GM23338 (cell line): ENCODE measurements around the gene ADAMTS18. TPM values are rescaled to one million over a fixed set of nuclear protein-coding genes. Genes with fewer than 3 reads are reported as not detected.
"Not testable (repeated sequence)": the region's sequence is repeated elsewhere in the genome, so short reads cannot be mapped to it uniquely, and the experiment has no call there.

ENCODE experiments used
- ATAC-seq: fragments of 200-7000 bp; cut with Tn5 transposase; 3 replicates; pipeline ENCODE4 v1.9.1; 2020
- DNase-seq: peaks from one replicate; pipeline ENCODE4 v3.0.0-alpha.2; 2015; ENCODE audit warnings: low spot score
- H2AFZ ChIP-seq: fragments of 200-600 bp; sonication (generic); 2 replicates; pipeline ENCODE4 v1.8.0; 2016; ENCODE audit warnings: antibody characterized with exemption, mild to moderate bottlenecking, moderate library complexity
- H3F3A ChIP-seq: fragments of 200-600 bp; sonication (generic); replicated peaks from 2 replicates; pipeline ENCODE4 v1.8.0; 2017; ENCODE audit warnings: antibody characterized with exemption, mixed run types, low read depth
- H3K27ac ChIP-seq: fragments of 200-600 bp; sonication (generic); 2 replicates; pipeline ENCODE4 v1.6.1; 2016; ENCODE audit warnings: low read depth
- H3K27me3 ChIP-seq: fragments of 200-600 bp; sonication (generic); 2 replicates; pipeline ENCODE4 v1.8.0; 2016; ENCODE audit warnings: mild to moderate bottlenecking, mixed run types, moderate library complexity; ENCODE audit not compliant: insufficient read depth
- H3K36me3 ChIP-seq: fragments of 200-600 bp; sonication (generic); 2 replicates; pipeline ENCODE4 v1.8.0; 2016; ENCODE audit warnings: mild to moderate bottlenecking; ENCODE audit not compliant: insufficient read depth
- H3K4me1 ChIP-seq: fragments of 200-600 bp; sonication (generic); 2 replicates; pipeline ENCODE4 v1.8.0; 2016; ENCODE audit warnings: mild to moderate bottlenecking, moderate library complexity; ENCODE audit not compliant: insufficient read depth
- H3K4me2 ChIP-seq: fragments of 200-600 bp; sonication (generic); 2 replicates; pipeline ENCODE4 v1.7.1; 2017; ENCODE audit warnings: mixed run types
- H3K4me3 ChIP-seq: fragments of 200-600 bp; sonication (generic); 2 replicates; pipeline ENCODE4 v1.6.1; 2016; ENCODE audit warnings: mixed run types
- H3K79me2 ChIP-seq: fragments of 200-600 bp; sonication (generic); replicated peaks from 2 replicates; pipeline ENCODE4 v1.8.0; 2017; ENCODE audit warnings: mild to moderate bottlenecking; ENCODE audit not compliant: insufficient read depth
- H3K9me2 ChIP-seq: fragments of 200-600 bp; sonication (generic); 2 replicates; pipeline ENCODE4 v1.8.0; 2017; ENCODE audit not compliant: insufficient read depth
- H4K20me1 ChIP-seq: fragments of 200-600 bp; sonication (generic); replicated peaks from 2 replicates; pipeline ENCODE4 v1.8.0; 2017; ENCODE audit warnings: mild to moderate bottlenecking; ENCODE audit not compliant: insufficient read depth
- H3K27ac Mint-ChIP-seq: 2 replicates; pipeline ENCODE4 v1.8.0; 2020; ENCODE audit warnings: inconsistent platforms, mild to moderate bottlenecking, moderate library complexity, mixed read lengths
- H3K27me3 Mint-ChIP-seq: 3 replicates; pipeline ENCODE4 v1.8.0; 2022; ENCODE audit warnings: low read depth, mild to moderate bottlenecking, moderate library complexity, mixed read lengths, inconsistent platforms; ENCODE audit not compliant: insufficient read depth, poor library complexity
- H3K36me3 Mint-ChIP-seq: 3 replicates; pipeline ENCODE4 v1.8.0; 2021; ENCODE audit warnings: low read depth, mild to moderate bottlenecking, inconsistent platforms, moderate library complexity, mixed read lengths
- H3K4me1 Mint-ChIP-seq: 3 replicates; pipeline ENCODE4 v1.8.0; 2020; ENCODE audit warnings: mild to moderate bottlenecking, inconsistent platforms, mixed read lengths
- H3K4me3 Mint-ChIP-seq: 3 replicates; pipeline ENCODE4 v1.8.0; 2021; ENCODE audit warnings: moderate library complexity, mild to moderate bottlenecking, inconsistent platforms, mixed read lengths
- H3K9me3 Mint-ChIP-seq: 3 replicates; pipeline ENCODE4 v1.8.0; 2020; ENCODE audit warnings: moderate library complexity, mild to moderate bottlenecking, inconsistent platforms, mixed read lengths
- CTCF ChIP-seq, 2 experiments: fragments of 200-600 bp in 1 of 2; sonication (generic) in 1 of 2; conservative IDR thresholded peaks; 2 replicates each; pipeline versions ENCODE4 v1.5.1 to v1.6.1; 2016 to 2017; ENCODE audit warnings: antibody characterized with exemption in 2 of 2, low read depth in 2 of 2, mild to moderate bottlenecking in 2 of 2, moderate library complexity in 1 of 2
- ETS1 ChIP-seq: IDR thresholded peaks from 2 replicates; pipeline ENCODE4 v1.6.1; 2016; ENCODE audit warnings: antibody characterized with exemption
- EZH2 ChIP-seq: fragments of 200-600 bp; sonication (generic); IDR thresholded peaks from one replicate; pipeline ENCODE4 v1.8.0; 2017; ENCODE audit warnings: antibody characterized with exemption, mild to moderate bottlenecking, low read depth; ENCODE audit not compliant: unreplicated experiment
- EZH2phosphoT487 ChIP-seq: fragments of 200-600 bp; sonication (generic); IDR thresholded peaks from one replicate; pipeline ENCODE4 v1.8.1; 2018; ENCODE audit warnings: antibody characterized with exemption; ENCODE audit not compliant: unreplicated experiment
- JUNB ChIP-seq: IDR thresholded peaks from one replicate; pipeline ENCODE4 v1.6.1; 2016; ENCODE audit warnings: antibody characterized with exemption; ENCODE audit not compliant: unreplicated experiment
- NANOG ChIP-seq: IDR thresholded peaks from 2 replicates; pipeline ENCODE4 v1.6.1; 2016; ENCODE audit warnings: antibody characterized with exemption, borderline replicate concordance
- POLR2AphosphoS5 ChIP-seq: IDR thresholded peaks from 2 replicates; pipeline ENCODE4 v1.6.1; 2016; ENCODE audit warnings: antibody characterized with exemption, low read depth
- REST ChIP-seq: IDR thresholded peaks from one replicate; pipeline ENCODE4 v1.6.1; 2018; ENCODE audit warnings: antibody characterized with exemption; ENCODE audit not compliant: unreplicated experiment
- STAT1 ChIP-seq: IDR thresholded peaks from one replicate; pipeline ENCODE4 v1.6.1; 2016; ENCODE audit warnings: antibody characterized with exemption; ENCODE audit not compliant: unreplicated experiment
- ZNF331 ChIP-seq: fragments of 250-450 bp; sonication (Bioruptor Pico); IDR thresholded peaks from 2 replicates; pipeline ENCODE4 v1.5.0; 2020; ENCODE audit warnings: low read depth, mild to moderate bottlenecking, moderate library complexity
- polyA plus RNA-seq: library from polyadenylated mRNA; unstranded; fragments of >200 nt; fragmentation: Nextera tagmentation; extraction: Ambion mirVana; gene quantifications from 2 replicates; pipeline ENCODE4 v1.2.1, GENCODE V29; 2016
- total RNA-seq: library from RNA; depleted of rRNA; stranded (reverse); fragments of >200 nt; shearing (Covaris generic); gene quantifications from 2 replicates; pipeline ENCODE4 v1.2.3, GENCODE V29; 2014

ADAMTS18 gene
- total and polyA plus RNA-seq, 2 experiments from 2014 or later = 0.15 to 0.90 TPM

DNA sequence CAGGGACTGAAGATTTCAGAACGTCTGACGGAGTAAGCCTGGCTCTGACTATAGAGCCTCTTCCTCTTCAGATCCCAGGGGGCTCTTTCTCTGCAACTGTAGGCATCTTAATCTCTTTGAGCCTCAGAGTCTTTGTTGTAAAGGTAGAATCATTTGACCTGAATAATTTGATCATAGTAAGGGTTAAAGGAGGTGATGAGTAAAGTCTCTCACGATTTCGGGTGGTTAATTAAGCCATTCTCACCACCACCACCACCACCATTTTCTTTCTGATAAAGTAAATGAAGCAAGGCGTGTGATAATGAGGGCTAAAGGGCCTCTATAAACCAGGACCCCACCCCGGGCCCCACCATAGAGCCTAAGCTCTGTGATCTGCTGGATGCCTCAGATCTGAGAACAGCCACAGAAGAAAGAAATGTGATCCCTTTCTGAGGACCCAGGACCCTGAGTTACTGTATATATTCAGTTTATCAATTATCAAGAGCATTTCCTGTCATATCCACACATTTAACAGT lies 33.0 kb upstream of the ADAMTS18 start:
- no peaks in the 10 kb centered on the region for H3K79me2 ChIP-seq

DNA sequence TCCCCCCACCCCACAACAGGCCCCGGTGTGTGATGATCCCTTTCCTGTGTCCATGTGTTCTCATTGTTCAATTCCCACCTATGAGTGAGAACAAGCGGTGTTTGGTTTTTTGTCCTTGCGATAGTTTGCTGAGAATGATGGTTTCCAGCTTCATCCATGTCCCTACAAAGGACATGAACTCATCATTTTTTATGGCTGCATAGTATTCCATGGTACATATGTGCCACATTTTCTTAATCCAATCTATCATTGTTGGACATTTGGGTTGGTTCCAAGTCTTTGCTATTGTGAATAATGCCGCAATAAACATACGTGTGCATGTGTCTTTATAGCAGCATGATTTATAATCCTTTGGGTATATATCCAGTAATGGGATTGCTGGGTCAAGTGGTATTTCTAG lies 28.8 kb upstream of the ADAMTS18 start:
- not testable (repeated sequence) for H3K27ac ChIP-seq, H3K36me3 ChIP-seq, H3K27me3 Mint-ChIP-seq, H2AFZ ChIP-seq, H3K9me2 ChIP-seq, DNase-seq, H3K4me3 Mint-ChIP-seq, H4K20me1 ChIP-seq, H3K9me3 Mint-ChIP-seq, H3K4me3 ChIP-seq, H3K36me3 Mint-ChIP-seq, H3F3A ChIP-seq, ATAC-seq, H3K4me2 ChIP-seq, H3K79me2 ChIP-seq, H3K27me3 ChIP-seq, H3K4me1 ChIP-seq, H3K27ac Mint-ChIP-seq
- H3K4me1 Mint-ChIP-seq = peaks cover 11% of the 10 kb centered on the region

More for the DNA sequence above, 33.0 kb upstream of the ADAMTS18 start:
- Mint-ChIP-seq H3K27ac (no peak overlapping the region), H3K36me3 (no peaks in the 10 kb centered on the region), H3K4me1 (peaks cover 4% of the 10 kb centered on the region), H3K9me3 (no peaks in the 10 kb centered on the region), H3K27me3 (peaks cover 3% of the 10 kb centered on the region), H3K4me3 (no peak overlapping the region)
- Histone ChIP-seq H4K20me1 (no peaks in the 10 kb centered on the region), H2AFZ (peak overlapping the region; percentile 9), H3K4me2 (no peak overlapping the region), H3K36me3 (no peaks in the 10 kb centered on the region), H3K9me2 (no peaks in the 10 kb centered on the region), H3K4me3 (no peak overlapping the region), H3K27ac (no peak overlapping the region), H3K27me3 (no peaks in the 10 kb centered on the region), H3F3A (no peaks in the 10 kb centered on the region), H3K4me1 (no peaks in the 10 kb centered on the region)
- 0 out of 3 replicates have a peak, but pooled peaks have one; percentile 33 for ATAC-seq
- TF ChIP-seq EZH2 (no peak), STAT1 (no peak), ETS1 (no peak), NANOG (no peak), POLR2AphosphoS5 (no peak), JUNB (no peak), CTCF (conservative IDR thresholded peaks at IDR 0.05; ENCODE audit: low read depth in 2 of 2) (no peak), ZNF331 (no peak), REST (no peak), EZH2phosphoT487 (no peak)
- no peak for DNase-seq
